HG03196 (cell line): ENCODE results near the gene FOSB.

Experiments used
- ATAC-seq: cut with Tn5 transposase; IDR thresholded peaks from one replicate; pipeline ENCODE4 v1.9.1; 2021; ENCODE audit not compliant: unreplicated experiment

Gene FOSB

GRCh38 chr19:45522010-45522941 is 54.5 kb downstream of the FOSB start:
- no peak for ATAC-seq

GRCh38 chr19:45523642-45524256 is 56.0 kb downstream of the FOSB start:
- peak; percentile 65 for ATAC-seq

GRCh38 chr19:45524575-45525129 is 56.9 kb downstream of the FOSB start:
- ATAC-seq: no peak
